ENCODE results near the gene NR2E1.

The NR2E1 gene

GRCh38 chr6:108222504-108222903 lies 56.7 kb downstream of the NR2E1 start:
- DNase-seq = peak; percentile 5

- no peak for DNase-seq
These were observed 61.5 kb downstream of the NR2E1 start for GRCh38 chr6:108227290-108227689.

- DNase-seq = no peak
These were observed 62.6 kb downstream of the NR2E1 start for GRCh38 chr6:108228416-108228815.

GRCh38 chr6:108235127-108235526 lies 69.3 kb downstream of the NR2E1 start:
- DNase-seq = no peak

GRCh38 chr6:108236791-108237190 lies 71.0 kb downstream of the NR2E1 start:
- DNase-seq = no peak

- no peak for DNase-seq
These were observed 72.5 kb downstream of the NR2E1 start for GRCh38 chr6:108238322-108238721.

Data from activated CD4-positive, alpha-beta T cell treated with anti-CD3 and anti-CD28 coated beads, Interleukin-2, amount 50 U/mL, for 16 hours (primary cell).